ENCODE results near the gene ADGRV1.
"Not testable (repeated sequence)": the region's sequence is repeated elsewhere in the genome, so short reads cannot be mapped to it uniquely, and the experiment has no call there.

Gene ADGRV1

DNA sequence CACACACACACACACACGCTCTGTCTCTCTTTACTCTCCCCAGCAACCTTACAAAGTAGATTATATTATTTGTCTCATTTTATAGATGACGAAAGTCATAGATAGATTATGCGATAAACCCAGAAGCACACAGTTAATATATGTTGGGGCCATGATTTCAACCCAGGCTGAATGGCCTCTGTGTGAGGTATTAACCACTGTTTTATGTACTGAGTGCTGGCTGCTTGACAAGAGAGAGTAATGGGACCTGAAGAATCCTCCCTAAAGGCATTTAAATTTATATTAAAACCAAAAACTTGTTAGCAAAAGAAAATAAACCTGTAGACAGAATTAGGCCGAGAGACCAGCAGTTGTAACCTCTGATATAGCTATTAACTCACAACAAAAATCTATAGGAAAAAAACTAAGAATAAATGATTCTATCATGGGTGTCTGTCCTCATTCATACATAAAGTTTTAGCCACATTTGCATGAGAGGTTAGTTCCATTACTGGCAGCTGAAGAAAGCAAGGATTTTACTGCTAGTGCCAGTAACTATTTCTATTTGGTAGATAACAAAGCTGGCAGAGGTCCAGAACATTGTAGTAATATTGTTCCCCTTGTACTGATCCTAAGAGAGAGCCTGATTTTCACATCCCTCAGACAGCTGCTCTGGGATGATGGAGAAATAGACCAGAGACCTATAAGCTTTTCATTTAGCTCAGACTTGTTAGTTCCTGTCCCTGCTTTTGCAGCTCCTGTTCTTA is 250.9 kb downstream of the ADGRV1 start:
- FAIRE-seq: no peak
- no peak for DNase-seq (ENCODE audit: insufficient read length)
- TF ChIP-seq POLR2AphosphoS5 (IDR thresholded peaks at IDR 0.05; ENCODE audit: low read depth, low read length): no peak
- no peak for TF ChIP-seq POLR2A (IDR thresholded peaks at IDR 0.05; ENCODE audit: low read depth, low read length)
- TF ChIP-seq TAF1 (IDR thresholded peaks at IDR 0.05; ENCODE audit: borderline replicate concordance, low read depth, low read length): no peak

DNA sequence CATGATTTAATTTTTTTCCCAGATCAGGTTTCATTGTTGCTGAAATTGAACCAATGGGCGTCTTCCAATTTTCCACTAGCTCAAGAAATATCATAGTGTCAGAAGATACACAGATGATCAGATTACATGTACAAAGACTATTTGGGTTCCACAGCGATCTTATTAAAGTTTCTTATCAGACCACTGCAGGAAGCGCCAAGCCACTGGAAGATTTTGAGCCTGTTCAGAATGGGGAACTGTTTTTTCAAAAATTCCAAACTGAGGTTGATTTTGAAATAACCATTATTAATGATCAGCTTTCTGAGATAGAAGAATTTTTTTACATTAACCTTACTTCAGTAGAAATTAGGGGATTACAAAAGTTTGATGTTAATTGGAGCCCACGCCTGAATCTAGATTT is 251.6 kb downstream of the ADGRV1 start:
- FAIRE-seq: no peak
- TF ChIP-seq TAF1 (IDR thresholded peaks at IDR 0.05; ENCODE audit: borderline replicate concordance, low read depth, low read length) (no peak), POLR2A (IDR thresholded peaks at IDR 0.05; ENCODE audit: low read depth, low read length) (no peak), POLR2AphosphoS5 (IDR thresholded peaks at IDR 0.05; ENCODE audit: low read depth, low read length) (no peak)
- DNase-seq (ENCODE audit: insufficient read length): no peak

DNA sequence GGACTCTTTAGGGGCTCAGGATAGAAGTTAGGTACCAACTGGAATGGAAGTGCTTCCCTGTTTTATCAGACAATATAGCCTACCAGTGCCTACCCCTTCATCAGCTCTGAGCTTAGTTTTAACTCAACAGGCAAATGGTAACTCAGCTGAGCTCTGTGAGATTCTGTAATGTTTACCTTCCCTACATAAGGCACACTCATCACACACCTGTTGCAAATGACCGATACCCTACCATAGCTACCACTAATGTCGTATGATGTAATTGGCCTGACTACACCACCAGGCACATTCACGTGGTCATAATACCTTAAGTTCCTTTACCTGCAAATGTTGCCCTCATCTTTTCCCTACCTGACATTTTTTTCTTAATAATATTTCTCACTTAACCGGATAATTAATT is 254.8 kb downstream of the ADGRV1 start:
- no peak for DNase-seq (ENCODE audit: insufficient read length)
- no peak for FAIRE-seq
- no peak for TF ChIP-seq POLR2AphosphoS5 (IDR thresholded peaks at IDR 0.05; ENCODE audit: low read depth, low read length)
- TF ChIP-seq TAF1 (IDR thresholded peaks at IDR 0.05; ENCODE audit: borderline replicate concordance, low read depth, low read length): no peak
- TF ChIP-seq POLR2A (IDR thresholded peaks at IDR 0.05; ENCODE audit: low read depth, low read length): no peak

DNA sequence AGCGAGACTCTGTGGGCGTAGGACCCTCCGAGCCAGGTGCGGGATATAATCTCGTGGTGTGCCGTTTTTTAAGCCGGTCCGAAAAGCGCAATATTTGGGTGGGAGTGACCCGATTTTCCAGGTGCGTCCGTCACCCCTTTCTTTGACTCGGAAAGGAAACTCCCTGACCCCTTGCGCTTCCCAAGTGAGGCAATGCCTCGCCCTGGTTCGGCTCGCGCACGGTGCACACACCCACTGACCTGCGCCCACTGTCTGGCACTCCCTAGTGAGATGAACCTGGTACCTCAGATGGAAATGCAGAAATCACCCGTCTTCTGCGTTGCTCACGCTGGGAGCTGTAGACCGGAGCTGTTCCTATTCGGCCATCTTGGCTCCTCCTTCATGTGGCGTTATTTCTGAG is 263.5 kb downstream of the ADGRV1 start:
- not testable (repeated sequence) for DNase-seq (ENCODE audit: insufficient read length); FAIRE-seq

DNA sequence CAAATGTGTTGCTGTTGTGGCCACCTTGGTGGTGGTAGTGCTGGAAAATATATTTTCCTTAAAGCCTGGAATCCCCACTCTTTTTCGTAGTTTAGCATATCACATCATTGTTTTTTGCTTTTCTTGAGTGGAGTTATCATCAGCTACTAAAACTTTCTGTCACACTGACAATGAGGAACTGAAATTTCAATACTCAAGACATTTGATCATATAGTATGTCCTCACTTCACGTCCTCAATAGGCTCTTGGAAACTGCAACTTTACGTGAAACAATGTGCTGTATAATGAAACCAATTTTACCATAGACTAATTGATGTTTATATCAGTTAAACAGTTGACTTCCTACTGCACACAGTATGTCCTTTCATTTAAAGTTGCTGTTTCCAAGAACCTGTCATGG is 265.8 kb downstream of the ADGRV1 start:
- FAIRE-seq: peak; percentile 46
- DNase-seq (ENCODE audit: insufficient read length): no peak
- no peak for TF ChIP-seq POLR2A (IDR thresholded peaks at IDR 0.05; ENCODE audit: low read depth, low read length)
- TF ChIP-seq TAF1 (IDR thresholded peaks at IDR 0.05; ENCODE audit: borderline replicate concordance, low read depth, low read length): no peak
- no peak for TF ChIP-seq POLR2AphosphoS5 (IDR thresholded peaks at IDR 0.05; ENCODE audit: low read depth, low read length)

DNA sequence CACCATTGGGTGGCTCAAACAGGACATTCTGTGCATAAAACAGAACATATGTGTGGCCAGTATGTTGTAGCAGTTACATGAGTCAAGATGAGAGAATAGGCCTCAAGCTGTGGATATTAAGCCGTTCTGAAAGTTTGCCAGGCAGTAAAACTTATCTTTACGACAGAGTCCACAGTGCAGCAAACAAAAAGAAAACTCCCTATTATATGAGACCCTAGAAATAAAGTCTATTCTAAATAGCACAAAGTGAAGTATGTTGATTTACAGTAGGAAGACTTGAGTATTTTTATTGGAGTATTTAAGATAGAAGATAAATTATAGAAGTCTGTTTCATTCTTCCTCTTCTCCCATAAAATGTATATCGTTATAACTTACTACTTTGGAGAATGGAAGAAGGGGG is 271.5 kb downstream of the ADGRV1 start:
- FAIRE-seq: no peak
- no peak for DNase-seq (ENCODE audit: insufficient read length)
- TF ChIP-seq TAF1 (IDR thresholded peaks at IDR 0.05; ENCODE audit: borderline replicate concordance, low read depth, low read length): no peak
- no peak for TF ChIP-seq POLR2AphosphoS5 (IDR thresholded peaks at IDR 0.05; ENCODE audit: low read depth, low read length)
- no peak for TF ChIP-seq POLR2A (IDR thresholded peaks at IDR 0.05; ENCODE audit: low read depth, low read length)

DNA sequence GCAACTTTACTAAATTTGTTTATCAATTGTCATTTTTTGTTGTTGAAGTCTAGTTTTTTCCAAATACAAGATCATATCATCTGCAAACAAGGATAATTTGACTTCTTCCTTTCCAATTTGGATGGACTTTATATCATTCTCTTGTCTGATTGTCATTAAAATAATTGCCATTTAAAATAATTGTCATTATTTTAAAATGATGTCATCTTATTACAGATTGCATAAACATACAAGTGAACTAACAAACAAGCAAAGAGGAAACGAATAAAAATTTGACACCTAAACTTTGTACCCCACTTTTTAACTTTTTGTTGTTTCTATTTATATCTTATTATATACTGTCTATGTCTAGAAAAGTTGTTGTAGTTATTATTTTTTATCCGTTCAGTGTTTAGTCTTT is 275.2 kb downstream of the ADGRV1 start:
- TF ChIP-seq POLR2A (IDR thresholded peaks at IDR 0.05; ENCODE audit: low read depth, low read length) (no peak), TAF1 (IDR thresholded peaks at IDR 0.05; ENCODE audit: borderline replicate concordance, low read depth, low read length) (no peak), POLR2AphosphoS5 (IDR thresholded peaks at IDR 0.05; ENCODE audit: low read depth, low read length) (no peak)

DNA sequence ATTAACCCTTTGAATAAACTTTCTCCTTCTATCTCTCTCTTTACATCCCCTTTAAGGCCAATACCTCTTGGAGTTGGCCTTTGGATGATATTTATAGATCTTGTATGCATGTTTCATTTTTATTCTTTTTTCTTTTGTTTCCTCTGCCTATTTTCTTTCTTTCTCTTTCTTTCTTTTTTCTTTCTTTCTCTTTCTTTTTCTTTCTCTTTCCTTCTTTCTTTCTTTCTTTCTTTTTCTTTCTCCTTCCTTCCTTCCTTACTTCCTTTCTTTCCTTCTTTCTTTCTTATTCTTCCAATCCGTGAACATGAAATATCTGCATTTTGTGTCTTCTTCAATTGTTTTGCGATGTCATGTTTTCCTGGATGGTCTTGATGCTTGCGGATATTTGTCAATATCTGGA is 276.1 kb downstream of the ADGRV1 start:
- DNase-seq (ENCODE audit: insufficient read length): no peak
- TF ChIP-seq POLR2AphosphoS5 (IDR thresholded peaks at IDR 0.05; ENCODE audit: low read depth, low read length) (no peak), POLR2A (IDR thresholded peaks at IDR 0.05; ENCODE audit: low read depth, low read length) (no peak), TAF1 (IDR thresholded peaks at IDR 0.05; ENCODE audit: borderline replicate concordance, low read depth, low read length) (no peak)
- no peak for FAIRE-seq

More for the DNA sequence above, 275.2 kb downstream of the ADGRV1 start:
- FAIRE-seq: no peak
- DNase-seq (ENCODE audit: insufficient read length): no peak

DNA sequence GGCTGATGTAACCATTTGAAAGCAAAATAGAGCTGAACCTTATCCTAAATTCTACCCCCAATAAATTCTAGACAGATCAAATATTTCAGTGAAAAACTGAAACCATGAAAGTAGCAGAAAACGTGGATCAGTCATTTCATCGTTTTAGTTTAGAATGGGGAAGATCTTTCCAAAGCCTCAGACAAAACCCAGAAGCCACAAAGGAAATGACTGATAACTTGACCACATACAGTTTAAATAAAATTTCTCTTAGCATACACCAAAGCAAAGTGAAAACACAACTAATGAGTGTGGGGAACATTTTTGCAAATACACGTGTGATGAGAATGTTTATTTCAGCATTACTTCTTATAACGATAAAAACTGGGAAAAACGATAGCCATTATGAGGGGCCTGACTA is 284.8 kb downstream of the ADGRV1 start:
- no peak for DNase-seq (ENCODE audit: insufficient read length)
- TF ChIP-seq POLR2AphosphoS5 (IDR thresholded peaks at IDR 0.05; ENCODE audit: low read depth, low read length) (no peak), TAF1 (IDR thresholded peaks at IDR 0.05; ENCODE audit: borderline replicate concordance, low read depth, low read length) (no peak), POLR2A (IDR thresholded peaks at IDR 0.05; ENCODE audit: low read depth, low read length) (no peak)
- no peak for FAIRE-seq

DNA sequence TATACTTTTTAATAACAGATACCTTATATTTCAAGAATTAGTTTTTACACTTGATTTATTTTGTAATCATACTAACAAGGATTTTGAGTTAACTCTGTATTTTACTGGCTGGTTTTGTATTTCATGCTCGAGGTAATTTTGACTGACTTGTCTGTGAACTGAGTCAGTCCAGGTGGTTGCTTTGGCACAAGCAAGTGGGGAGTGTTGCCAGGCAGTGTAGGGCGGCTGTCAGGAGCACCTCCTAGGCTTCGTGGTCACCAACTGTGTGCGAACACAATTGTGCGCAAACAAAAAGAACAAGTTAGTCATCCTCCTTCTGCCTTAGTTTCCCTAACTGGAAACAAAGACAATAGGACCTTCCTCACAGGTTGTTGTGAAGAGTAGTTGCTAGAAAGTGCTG is 286.3 kb downstream of the ADGRV1 start:
- DNase-seq (ENCODE audit: insufficient read length): no peak
- TF ChIP-seq POLR2AphosphoS5 (IDR thresholded peaks at IDR 0.05; ENCODE audit: low read depth, low read length) (no peak), POLR2A (IDR thresholded peaks at IDR 0.05; ENCODE audit: low read depth, low read length) (no peak), TAF1 (IDR thresholded peaks at IDR 0.05; ENCODE audit: borderline replicate concordance, low read depth, low read length) (no peak)
- no peak for FAIRE-seq

DNA sequence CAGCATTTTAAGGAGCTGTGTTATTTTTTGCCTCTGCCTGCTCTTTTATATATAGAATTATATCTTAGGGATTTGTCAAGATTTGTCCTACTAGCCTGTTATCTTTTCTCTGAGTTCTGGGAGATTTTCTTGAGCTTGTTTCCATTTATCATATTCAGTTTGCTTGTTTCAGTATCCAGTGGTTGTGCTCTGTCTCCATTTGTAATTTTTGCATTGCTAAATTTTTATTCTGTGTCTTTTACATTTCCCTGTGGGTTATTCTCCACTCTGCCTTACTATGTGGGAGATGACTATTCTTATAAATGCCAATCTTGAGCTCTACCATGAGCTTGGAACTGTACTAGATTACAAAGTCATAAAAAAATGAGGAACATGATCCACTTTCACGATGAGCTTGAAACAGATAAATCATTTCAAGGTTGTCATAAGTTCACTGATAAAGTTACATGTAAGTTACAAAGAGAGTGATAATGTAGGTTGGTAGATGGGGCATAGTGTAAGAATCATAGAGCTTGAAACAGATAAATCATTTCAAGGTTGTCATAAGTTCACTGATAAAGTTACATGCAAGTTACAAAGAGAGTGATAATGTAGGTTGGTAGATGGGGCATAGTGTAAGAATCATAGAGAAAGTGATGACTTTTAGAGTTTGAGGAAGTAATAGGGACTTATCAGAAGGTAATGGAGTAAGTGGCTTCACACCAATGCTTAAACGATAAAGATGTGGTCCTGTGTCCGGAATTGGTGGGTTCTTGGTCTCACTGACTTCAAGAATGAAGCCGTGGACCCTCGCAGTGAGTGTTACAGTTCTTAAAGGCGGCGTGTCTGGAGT is 287.3 kb downstream of the ADGRV1 start:
- FAIRE-seq (no peak), DNase-seq (ENCODE audit: insufficient read length) (no peak)
- TF ChIP-seq POLR2A (IDR thresholded peaks at IDR 0.05; ENCODE audit: low read depth, low read length): no peak

DNA sequence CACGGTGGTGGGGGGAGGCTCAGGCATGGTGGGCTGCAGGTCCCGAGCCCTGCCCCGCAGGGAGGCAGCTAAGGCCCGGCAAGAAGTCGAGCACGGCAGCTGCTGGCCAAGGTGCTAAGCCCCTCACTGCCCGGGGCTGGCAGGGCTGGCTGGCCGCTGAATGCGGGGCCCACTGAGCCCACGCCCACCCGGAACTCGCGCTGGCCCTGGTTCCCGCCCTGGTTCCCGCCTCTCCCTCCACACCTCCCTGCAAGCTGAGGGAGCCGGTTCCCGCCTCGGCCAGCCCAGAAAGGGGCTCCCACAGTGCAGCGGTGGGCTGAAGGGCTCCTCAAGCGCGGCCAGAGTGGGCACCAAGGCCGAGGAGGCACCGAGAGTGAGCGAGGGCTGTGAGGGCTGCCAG is 289.0 kb downstream of the ADGRV1 start:
- not testable (repeated sequence) for FAIRE-seq; DNase-seq (ENCODE audit: insufficient read length)
